HUES48 (cell line): ENCODE results near the gene CYB5R3.
"Not testable (repeated sequence)": the region's sequence is repeated elsewhere in the genome, so short reads cannot be mapped to it uniquely, and the experiment has no call there.

Experiments used
- H3K27ac ChIP-seq: one replicate; pipeline ENCODE4 v1.7.0; 2013; ENCODE audit warnings: low read depth, low read length, inconsistent platforms
- H3K27me3 ChIP-seq: 2 replicates; pipeline ENCODE4 v1.6.1; 2013; ENCODE audit warnings: mild to moderate bottlenecking, low read length; ENCODE audit not compliant: control insufficient read depth, insufficient read depth
- H3K36me3 ChIP-seq: 2 replicates; pipeline ENCODE4 v1.6.1; 2013; ENCODE audit warnings: low read length; ENCODE audit not compliant: control insufficient read depth, insufficient read depth
- H3K4me1 ChIP-seq: 2 replicates; pipeline ENCODE4 v1.6.1; 2013; ENCODE audit warnings: mild to moderate bottlenecking, low read length; ENCODE audit not compliant: control insufficient read depth, insufficient read depth
- H3K4me3 ChIP-seq: 2 replicates; pipeline ENCODE4 v1.5.1; 2013; ENCODE audit warnings: mild to moderate bottlenecking, low read depth, low read length
- H3K9ac ChIP-seq: 2 replicates; pipeline ENCODE4 v1.6.1; 2013; ENCODE audit warnings: mild to moderate bottlenecking, low read depth, low read length, moderate library complexity
- H3K9me3 ChIP-seq: 2 replicates; pipeline ENCODE4 v1.6.1; 2013; ENCODE audit warnings: low read length; ENCODE audit not compliant: control insufficient read depth, insufficient read depth

Gene CYB5R3

GRCh38 chr22:42608136-42608822 is 40.9 kb downstream of the CYB5R3 start:
- no peak overlapping the region for H3K4me3 ChIP-seq
- no peaks in the 10 kb centered on the region for H3K9me3 ChIP-seq
- H3K27ac ChIP-seq = peak overlapping the region; percentile 91
- peak overlapping the region; percentile 12; the same call in 1 of the 2 replicates for H3K9ac ChIP-seq
- peaks cover 47% of the 10 kb centered on the region for H3K36me3 ChIP-seq
- no peaks in the 10 kb centered on the region for H3K27me3 ChIP-seq
- H3K4me1 ChIP-seq = peaks cover 10% of the 10 kb centered on the region

GRCh38 chr22:42607641-42608040 is 41.6 kb downstream of the CYB5R3 start:
- not testable (repeated sequence) for H3K27ac ChIP-seq, H3K9me3 ChIP-seq, H3K4me3 ChIP-seq, H3K27me3 ChIP-seq, H3K9ac ChIP-seq, H3K4me1 ChIP-seq
- H3K36me3 ChIP-seq = peaks cover 54% of the 10 kb centered on the region

GRCh38 chr22:42604403-42604802 is 44.8 kb downstream of the CYB5R3 start:
- Histone ChIP-seq H3K9me3 (no peaks in the 10 kb centered on the region), H3K9ac (no peak overlapping the region), H3K4me1 (peaks cover 10% of the 10 kb centered on the region), H3K27ac (no peak overlapping the region), H3K36me3 (peaks cover 57% of the 10 kb centered on the region), H3K27me3 (no peaks in the 10 kb centered on the region), H3K4me3 (no peak overlapping the region)

- Histone ChIP-seq H3K4me1 (no peaks in the 10 kb centered on the region), H3K4me3 (no peak overlapping the region), H3K36me3 (peaks cover 64% of the 10 kb centered on the region)
Measured at GRCh38 chr22:42603427-42603826, 45.8 kb downstream of the CYB5R3 start.

GRCh38 chr22:42602470-42602869 is 46.7 kb downstream of the CYB5R3 start:
- peaks cover 67% of the 10 kb centered on the region for H3K36me3 ChIP-seq
- H3K27me3 ChIP-seq = no peaks in the 10 kb centered on the region
- no peak overlapping the region for H3K4me3 ChIP-seq
- no peaks in the 10 kb centered on the region for H3K4me1 ChIP-seq
- H3K9ac ChIP-seq = no peak overlapping the region
- H3K27ac ChIP-seq = no peak overlapping the region
- no peaks in the 10 kb centered on the region; the same call in 1 of the 2 replicates for H3K9me3 ChIP-seq

More at GRCh38 chr22:42603427-42603826, 45.8 kb downstream of the CYB5R3 start:
- no peaks in the 10 kb centered on the region for H3K27me3 ChIP-seq
- H3K9ac ChIP-seq = no peak overlapping the region
- H3K9me3 ChIP-seq = no peaks in the 10 kb centered on the region; the same call in 1 of the 2 replicates
- H3K27ac ChIP-seq = no peak overlapping the region

GRCh38 chr22:42601879-42602465 is 47.2 kb downstream of the CYB5R3 start:
- H3K4me1 ChIP-seq = no peaks in the 10 kb centered on the region
- H3K27me3 ChIP-seq = no peaks in the 10 kb centered on the region
- H3K27ac ChIP-seq = no peak overlapping the region
- H3K4me3 ChIP-seq = no peak overlapping the region
- peaks cover 72% of the 10 kb centered on the region for H3K36me3 ChIP-seq
- H3K9me3 ChIP-seq = no peaks in the 10 kb centered on the region; the same call in 1 of the 2 replicates
- H3K9ac ChIP-seq = no peak overlapping the region

- H3K9ac ChIP-seq = no peak overlapping the region
- no peak overlapping the region for H3K27ac ChIP-seq
- H3K9me3 ChIP-seq = no peaks in the 10 kb centered on the region; the same call in 1 of the 2 replicates
- no peaks in the 10 kb centered on the region for H3K4me1 ChIP-seq
- H3K36me3 ChIP-seq = peaks cover 89% of the 10 kb centered on the region
- no peak overlapping the region for H3K4me3 ChIP-seq
- no peaks in the 10 kb centered on the region for H3K27me3 ChIP-seq
Measured at GRCh38 chr22:42596863-42597530, 52.2 kb downstream of the CYB5R3 start.

- H3K4me3 ChIP-seq = no peak overlapping the region
- H3K36me3 ChIP-seq = peaks cover 91% of the 10 kb centered on the region
- H3K27ac ChIP-seq = no peak overlapping the region
- no peaks in the 10 kb centered on the region; the same call in 1 of the 2 replicates for H3K9me3 ChIP-seq
- H3K4me1 ChIP-seq = no peaks in the 10 kb centered on the region
- H3K27me3 ChIP-seq = no peaks in the 10 kb centered on the region
- no peak overlapping the region for H3K9ac ChIP-seq
Measured at GRCh38 chr22:42596336-42596735, 52.9 kb downstream of the CYB5R3 start.

- Histone ChIP-seq H3K9ac (no peak overlapping the region), H3K36me3 (peaks cover 91% of the 10 kb centered on the region), H3K9me3 (no peaks in the 10 kb centered on the region; the same call in 1 of the 2 replicates), H3K4me3 (no peak overlapping the region), H3K27ac (no peak overlapping the region), H3K4me1 (no peaks in the 10 kb centered on the region), H3K27me3 (no peaks in the 10 kb centered on the region)
Measured at GRCh38 chr22:42595434-42595833, 53.8 kb downstream of the CYB5R3 start.

GRCh38 chr22:42591987-42592386 is 57.2 kb downstream of the CYB5R3 start:
- Histone ChIP-seq H3K27me3 (no peaks in the 10 kb centered on the region), H3K4me3 (no peak overlapping the region), H3K4me1 (no peaks in the 10 kb centered on the region), H3K36me3 (peaks cover 90% of the 10 kb centered on the region), H3K27ac (no peak overlapping the region), H3K9ac (no peak overlapping the region), H3K9me3 (no peaks in the 10 kb centered on the region)

- no peaks in the 10 kb centered on the region for H3K9me3 ChIP-seq
- H3K36me3 ChIP-seq = peaks cover 89% of the 10 kb centered on the region
- no peaks in the 10 kb centered on the region for H3K27me3 ChIP-seq
- no peaks in the 10 kb centered on the region for H3K4me1 ChIP-seq
- no peak overlapping the region for H3K4me3 ChIP-seq
- H3K9ac ChIP-seq = no peak overlapping the region
- no peak overlapping the region for H3K27ac ChIP-seq
Measured at GRCh38 chr22:42587588-42588175, 61.5 kb downstream of the CYB5R3 start.
